ENCODE results near the gene ASCL3.

The ASCL3 gene

DNA sequence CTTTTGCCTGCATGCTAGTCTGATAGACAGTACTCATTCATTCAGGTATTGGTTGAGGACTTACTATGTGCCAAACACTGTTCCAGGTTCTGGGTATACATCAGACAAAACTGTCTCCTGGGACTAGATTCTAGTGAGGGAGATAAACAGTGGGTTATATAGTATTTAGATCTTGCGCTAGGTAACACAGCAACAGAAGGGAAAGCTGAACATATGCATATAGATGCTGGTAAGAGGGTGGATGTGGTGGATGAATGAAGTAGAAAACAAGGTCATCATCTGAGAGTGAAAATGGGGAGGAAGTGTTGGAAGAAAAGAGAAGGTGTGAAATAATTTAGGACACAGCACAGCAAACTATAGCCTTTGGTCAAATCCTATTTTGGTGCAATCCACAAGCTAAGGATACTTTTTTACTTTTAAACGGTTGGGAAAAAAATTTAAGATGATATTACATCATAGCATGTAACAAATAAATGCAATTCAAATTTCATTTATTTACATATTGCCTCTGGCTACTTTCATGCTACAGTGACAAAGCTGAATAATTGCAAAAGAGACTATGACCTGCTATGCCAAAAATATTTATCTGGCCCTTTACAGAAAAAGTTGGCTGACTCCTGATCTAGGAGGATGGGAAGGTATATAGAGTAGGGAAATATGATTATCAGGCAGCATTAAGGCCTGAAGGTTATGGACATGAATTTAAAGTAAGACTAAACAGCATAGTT is 28.5 kb upstream of the ASCL3 start:
- H3K4me3 ChIP-seq (ENCODE audit: low read depth, low read length), result no peak overlapping the region
- no peaks in the 10 kb centered on the region for H3K27me3 ChIP-seq (ENCODE audit: control insufficient read depth, insufficient read depth, low read length)
- no peaks in the 10 kb centered on the region for H3K9me3 ChIP-seq (ENCODE audit: control insufficient read depth, insufficient read depth, low read length)
- no peak overlapping the region for H3K9ac ChIP-seq (ENCODE audit: low read depth, low read length)
- no peaks in the 10 kb centered on the region; the same call in 1 of the 2 replicates for H3K36me3 ChIP-seq (ENCODE audit: control insufficient read depth, insufficient read depth, low read length)
- no peaks in the 10 kb centered on the region for H3K4me1 ChIP-seq (ENCODE audit: control insufficient read depth, insufficient read depth, low read length)
- H3K27ac ChIP-seq (ENCODE audit: low read depth, low read length), result no peak overlapping the region

DNA sequence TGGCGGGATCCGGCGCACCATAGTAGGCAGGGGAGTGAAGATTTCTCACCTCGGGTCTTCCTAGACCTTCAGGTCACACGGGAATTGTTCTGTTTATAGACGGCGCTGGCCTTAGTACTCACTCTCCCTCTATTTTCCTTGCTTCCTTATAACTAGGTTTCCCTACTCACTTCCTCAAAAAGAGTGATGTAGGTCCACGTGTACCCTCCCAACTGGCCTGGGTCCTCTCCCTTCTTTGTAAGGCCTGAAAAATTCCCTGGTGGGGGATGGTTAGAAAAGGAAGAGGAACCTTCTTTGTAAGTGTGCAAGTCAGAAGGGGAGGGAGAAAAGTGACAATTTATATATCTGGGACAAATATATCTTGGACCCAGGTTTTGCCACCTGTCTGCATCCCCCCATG is 24.4 kb upstream of the ASCL3 start:
- Histone ChIP-seq H3K36me3 (ENCODE audit: control insufficient read depth, insufficient read depth, low read length) (no peaks in the 10 kb centered on the region; the same call in 1 of the 2 replicates), H3K9me3 (ENCODE audit: control insufficient read depth, insufficient read depth, low read length) (no peaks in the 10 kb centered on the region), H3K9ac (ENCODE audit: low read depth, low read length) (no peak overlapping the region), H3K27ac (ENCODE audit: low read depth, low read length) (no peak overlapping the region), H3K4me3 (ENCODE audit: low read depth, low read length) (no peak overlapping the region), H3K27me3 (ENCODE audit: control insufficient read depth, insufficient read depth, low read length) (no peaks in the 10 kb centered on the region), H3K4me1 (ENCODE audit: control insufficient read depth, insufficient read depth, low read length) (peaks cover 3% of the 10 kb centered on the region; the same call in 1 of the 2 replicates)

DNA sequence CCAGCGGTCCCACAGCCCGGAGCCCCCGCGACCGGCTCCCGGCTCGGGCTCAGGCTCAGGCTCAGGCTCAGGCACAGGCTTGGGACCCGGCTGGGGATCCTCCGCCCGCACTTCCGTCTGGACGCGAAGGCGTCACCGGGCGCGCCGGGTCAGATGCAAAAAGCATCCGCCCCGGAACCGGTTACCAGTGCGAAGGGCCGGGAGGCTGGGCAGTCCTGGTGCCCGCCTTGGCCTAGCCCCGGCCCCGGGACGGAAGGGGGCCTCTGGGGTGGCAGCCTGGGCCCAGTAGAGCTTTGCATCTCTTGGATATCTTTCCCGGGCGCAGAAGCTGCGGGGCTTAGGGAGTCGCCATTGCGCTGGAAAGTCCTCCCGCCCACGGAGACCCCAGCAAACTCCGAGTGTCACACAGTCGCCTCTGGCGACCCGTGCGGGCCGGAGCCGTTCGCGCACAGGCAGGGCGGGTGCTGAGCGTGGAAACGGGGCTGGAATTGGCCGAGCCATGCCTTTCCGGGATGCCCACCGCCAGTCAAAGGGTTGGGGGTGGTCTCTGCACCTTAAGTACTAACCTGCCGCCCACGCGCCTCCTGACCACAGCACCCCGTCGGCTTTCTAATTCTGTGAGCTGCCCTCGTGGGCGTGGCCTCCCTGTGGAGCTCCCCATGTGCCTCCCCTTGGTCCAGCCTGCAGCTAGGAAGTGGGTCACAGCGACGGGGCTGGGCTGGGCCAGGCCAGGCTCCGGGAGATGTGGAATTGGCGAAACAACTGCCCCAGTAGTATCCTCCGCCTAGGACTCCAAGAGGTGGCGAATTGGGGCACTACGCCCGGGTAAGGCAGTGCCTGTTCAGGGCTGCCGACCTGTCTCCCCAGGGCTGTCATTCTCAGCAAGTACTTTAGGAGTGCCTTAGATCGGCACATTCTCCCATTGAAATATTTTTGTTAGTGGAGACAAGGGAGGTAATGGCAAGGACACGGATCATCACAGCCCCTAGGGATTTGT is 21.8 kb upstream of the ASCL3 start, which contains the start of gene TMEM9B:
Gene TMEM9B (minus strand): TSS at position 119 of the 997 bp plus-strand sequence. CDS start 129 bp downstream, outside the sequence.
- Histone ChIP-seq H3K36me3 (ENCODE audit: control insufficient read depth, insufficient read depth, low read length) (no peaks in the 10 kb centered on the region; the same call in 1 of the 2 replicates), H3K4me1 (ENCODE audit: control insufficient read depth, insufficient read depth, low read length) (peaks cover 3% of the 10 kb centered on the region; the same call in 1 of the 2 replicates), H3K9me3 (ENCODE audit: control insufficient read depth, insufficient read depth, low read length) (no peaks in the 10 kb centered on the region), H3K27me3 (ENCODE audit: control insufficient read depth, insufficient read depth, low read length) (no peaks in the 10 kb centered on the region), H3K27ac (ENCODE audit: low read depth, low read length) (peak within 1 kb of the TSS; percentile 99), H3K4me3 (ENCODE audit: low read depth, low read length) (peak within 1 kb of the TSS; percentile 99), H3K9ac (ENCODE audit: low read depth, low read length) (peak within 1 kb of the TSS; percentile 87)

DNA sequence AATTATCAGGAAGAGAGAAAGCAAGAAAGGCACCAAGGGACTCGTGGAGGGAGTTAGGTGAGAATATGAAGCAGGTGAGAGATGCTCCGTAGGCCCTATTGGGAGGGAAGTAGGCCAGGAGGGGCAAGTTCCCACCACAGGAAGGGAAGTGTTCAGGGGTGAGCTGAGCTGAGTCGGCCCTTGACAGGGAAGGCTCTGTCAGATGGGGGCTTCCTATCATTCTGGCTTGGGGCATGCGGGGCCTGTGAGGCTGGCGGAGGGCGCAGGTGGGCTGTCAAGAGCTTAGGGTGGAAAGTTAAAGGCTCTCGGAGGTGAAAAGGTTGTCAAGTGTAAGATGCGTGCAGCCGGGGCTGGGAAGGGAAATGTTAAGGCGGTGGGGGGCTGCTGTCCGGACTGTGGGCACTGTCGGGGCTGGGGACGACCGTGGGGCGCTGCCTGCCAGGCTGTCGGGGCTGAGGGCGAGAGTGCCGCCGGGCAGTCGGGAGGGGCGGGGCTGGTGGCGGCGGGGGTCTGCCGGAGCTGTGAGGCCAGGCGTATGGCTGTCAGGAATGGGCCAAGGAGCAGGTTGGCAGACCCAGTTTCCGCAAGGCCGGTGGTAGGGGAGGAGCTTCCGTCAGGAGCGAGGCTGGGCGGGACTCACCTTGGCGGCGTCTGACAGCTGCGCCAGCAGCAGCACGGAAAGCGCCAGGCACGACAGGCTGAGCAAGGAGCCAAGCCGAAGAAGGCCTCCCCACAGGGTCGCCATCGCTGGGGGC is 20.9 kb upstream of the ASCL3 start:
- H3K9me3 ChIP-seq (ENCODE audit: control insufficient read depth, insufficient read depth, low read length), result no peaks in the 10 kb centered on the region
- H3K4me3 ChIP-seq (ENCODE audit: low read depth, low read length), result peak overlapping the region; percentile 99
- H3K27ac ChIP-seq (ENCODE audit: low read depth, low read length), result peak overlapping the region; percentile 99
- no peaks in the 10 kb centered on the region for H3K27me3 ChIP-seq (ENCODE audit: control insufficient read depth, insufficient read depth, low read length)
- peaks cover 3% of the 10 kb centered on the region; the same call in 1 of the 2 replicates for H3K4me1 ChIP-seq (ENCODE audit: control insufficient read depth, insufficient read depth, low read length)
- peak overlapping the region; percentile 87; the same call in 1 of the 2 replicates for H3K9ac ChIP-seq (ENCODE audit: low read depth, low read length)
- H3K36me3 ChIP-seq (ENCODE audit: control insufficient read depth, insufficient read depth, low read length), result no peaks in the 10 kb centered on the region; the same call in 1 of the 2 replicates

DNA sequence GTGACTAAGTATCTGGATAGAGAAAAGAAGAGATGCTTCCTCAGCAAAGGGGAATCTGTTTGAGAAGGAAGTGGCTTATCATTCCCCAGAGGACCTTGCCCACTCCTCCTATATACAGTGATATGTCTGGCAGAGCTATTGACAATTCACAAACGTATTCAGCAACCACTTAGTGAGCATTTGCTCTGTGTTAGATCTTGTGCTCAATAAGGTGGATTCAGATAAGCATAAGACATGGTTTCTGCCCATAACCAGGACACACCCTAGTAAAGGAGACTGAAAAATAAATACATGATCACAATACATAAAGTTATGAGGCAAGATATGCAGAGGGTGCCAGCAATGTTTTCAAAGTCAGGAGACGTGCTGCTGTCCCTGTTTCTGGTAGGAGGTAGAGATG is 20.0 kb upstream of the ASCL3 start:
- H3K9ac ChIP-seq (ENCODE audit: low read depth, low read length), result no peak overlapping the region
- peak overlapping the region; percentile 99; the same call in 1 of the 2 replicates for H3K4me3 ChIP-seq (ENCODE audit: low read depth, low read length)
- H3K27ac ChIP-seq (ENCODE audit: low read depth, low read length), result no peak overlapping the region

DNA sequence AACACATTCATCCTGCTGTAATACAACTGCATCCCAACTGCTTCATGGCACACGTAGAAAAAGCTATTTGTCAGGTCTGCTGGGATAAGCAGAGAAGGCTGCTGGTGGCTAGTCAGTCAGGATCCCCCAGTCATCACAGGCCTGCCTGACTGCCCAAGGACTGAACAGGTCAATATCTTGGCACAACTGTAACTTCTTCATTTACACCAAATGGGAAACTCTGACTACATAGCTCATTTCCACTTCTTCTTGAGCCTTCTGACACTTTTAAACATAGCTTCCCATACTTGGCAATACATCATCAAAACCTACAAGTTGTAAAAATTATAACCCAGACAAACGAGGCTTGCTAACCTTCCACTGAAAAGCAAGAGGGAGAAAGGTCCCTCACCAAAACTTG is 18.6 kb upstream of the ASCL3 start:
- no peaks in the 10 kb centered on the region for H3K27me3 ChIP-seq (ENCODE audit: control insufficient read depth, insufficient read depth, low read length)
- peaks cover 3% of the 10 kb centered on the region; the same call in 1 of the 2 replicates for H3K4me1 ChIP-seq (ENCODE audit: control insufficient read depth, insufficient read depth, low read length)
- H3K27ac ChIP-seq (ENCODE audit: low read depth, low read length), result no peak overlapping the region
- no peaks in the 10 kb centered on the region for H3K9me3 ChIP-seq (ENCODE audit: control insufficient read depth, insufficient read depth, low read length)
- no peak overlapping the region for H3K9ac ChIP-seq (ENCODE audit: low read depth, low read length)
- no peak overlapping the region for H3K4me3 ChIP-seq (ENCODE audit: low read depth, low read length)
- H3K36me3 ChIP-seq (ENCODE audit: control insufficient read depth, insufficient read depth, low read length), result no peaks in the 10 kb centered on the region

More for the DNA sequence above, 20.0 kb upstream of the ASCL3 start:
- Histone ChIP-seq H3K4me1 (ENCODE audit: control insufficient read depth, insufficient read depth, low read length) (peaks cover 3% of the 10 kb centered on the region; the same call in 1 of the 2 replicates), H3K36me3 (ENCODE audit: control insufficient read depth, insufficient read depth, low read length) (no peaks in the 10 kb centered on the region; the same call in 1 of the 2 replicates), H3K9me3 (ENCODE audit: control insufficient read depth, insufficient read depth, low read length) (no peaks in the 10 kb centered on the region), H3K27me3 (ENCODE audit: control insufficient read depth, insufficient read depth, low read length) (no peaks in the 10 kb centered on the region)

DNA sequence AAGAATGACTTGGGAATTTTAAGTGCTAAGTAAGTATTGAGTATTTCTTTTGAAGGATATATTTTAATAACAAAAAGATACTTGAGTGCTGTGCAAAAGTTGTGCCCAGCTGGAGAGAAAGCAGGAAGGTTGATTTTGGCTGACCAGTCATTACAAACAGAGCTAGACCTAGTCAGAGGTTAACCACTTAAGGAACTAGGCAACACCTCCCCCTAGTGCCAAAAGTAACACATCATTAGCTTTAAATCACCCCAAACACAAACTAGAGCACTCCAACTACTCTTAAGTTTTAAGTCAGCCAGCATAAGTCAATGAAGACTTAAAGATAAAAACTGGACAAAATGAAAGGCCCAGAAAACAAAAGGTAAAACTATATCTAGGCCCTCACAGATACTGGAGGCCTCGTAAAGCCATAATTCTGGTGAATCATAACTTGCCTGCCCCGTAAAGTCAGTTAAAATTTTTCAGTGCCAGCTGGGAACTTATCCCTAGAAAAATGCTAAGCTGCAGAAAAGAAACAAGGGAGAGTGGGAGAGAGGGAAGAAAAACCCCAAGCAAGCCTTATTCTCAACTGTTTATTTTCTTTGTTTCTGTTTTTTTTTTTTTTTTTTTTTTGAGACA is 16.8 kb upstream of the ASCL3 start:
- Histone ChIP-seq H3K27me3 (ENCODE audit: control insufficient read depth, insufficient read depth, low read length) (no peaks in the 10 kb centered on the region), H3K4me1 (ENCODE audit: control insufficient read depth, insufficient read depth, low read length) (no peaks in the 10 kb centered on the region), H3K36me3 (ENCODE audit: control insufficient read depth, insufficient read depth, low read length) (peaks cover 8% of the 10 kb centered on the region; the same call in 1 of the 2 replicates), H3K27ac (ENCODE audit: low read depth, low read length) (peak overlapping the region; percentile 68), H3K9me3 (ENCODE audit: control insufficient read depth, insufficient read depth, low read length) (no peaks in the 10 kb centered on the region), H3K4me3 (ENCODE audit: low read depth, low read length) (no peak overlapping the region), H3K9ac (ENCODE audit: low read depth, low read length) (no peak overlapping the region)

DNA sequence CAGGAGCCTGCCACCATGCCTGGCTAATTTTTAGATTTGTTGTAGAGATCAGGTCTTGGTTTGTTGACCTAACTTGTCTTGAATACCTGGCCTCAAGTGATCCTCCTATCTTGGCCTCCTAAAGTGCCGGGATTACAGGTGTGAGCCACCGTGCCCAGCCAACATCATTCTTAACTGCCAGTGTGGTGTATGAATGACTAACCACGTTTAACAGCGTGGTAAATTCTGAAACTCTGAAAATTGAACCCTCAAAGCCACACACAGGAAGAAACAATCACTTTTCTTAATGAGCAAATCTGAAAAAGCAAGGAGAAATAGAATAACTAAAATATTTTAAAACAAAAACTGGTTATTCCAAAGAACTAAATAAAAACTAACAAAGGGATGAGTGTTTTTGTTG is 14.0 kb upstream of the ASCL3 start:
- Histone ChIP-seq H3K9me3 (ENCODE audit: control insufficient read depth, insufficient read depth, low read length) (no peaks in the 10 kb centered on the region), H3K4me3 (ENCODE audit: low read depth, low read length) (no peak overlapping the region), H3K27ac (ENCODE audit: low read depth, low read length) (no peak overlapping the region), H3K36me3 (ENCODE audit: control insufficient read depth, insufficient read depth, low read length) (peaks cover 19% of the 10 kb centered on the region; the same call in 1 of the 2 replicates), H3K4me1 (ENCODE audit: control insufficient read depth, insufficient read depth, low read length) (no peaks in the 10 kb centered on the region), H3K27me3 (ENCODE audit: control insufficient read depth, insufficient read depth, low read length) (no peaks in the 10 kb centered on the region), H3K9ac (ENCODE audit: low read depth, low read length) (no peak overlapping the region)

DNA sequence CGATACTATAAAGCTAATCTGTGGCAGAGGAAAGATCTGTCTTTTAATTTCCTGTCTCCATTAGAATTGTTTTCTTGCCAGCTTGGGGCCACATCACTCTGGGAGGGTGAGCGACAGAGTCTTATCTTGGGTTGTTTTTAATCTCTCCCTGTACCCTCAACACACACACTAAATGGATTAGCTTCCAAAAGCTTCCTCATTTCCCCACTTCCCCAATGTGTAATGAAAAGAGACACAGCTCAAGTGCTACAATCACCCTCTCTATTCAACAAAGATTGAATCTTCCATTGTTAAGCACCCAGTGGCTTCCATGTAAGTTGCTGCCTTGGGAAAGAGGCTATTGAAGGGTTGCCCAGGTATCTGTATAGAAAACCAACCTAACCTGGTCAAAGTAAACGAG is 6.1 kb upstream of the ASCL3 start:
- Histone ChIP-seq H3K27ac (ENCODE audit: low read depth, low read length) (no peak overlapping the region), H3K4me3 (ENCODE audit: low read depth, low read length) (no peak overlapping the region), H3K27me3 (ENCODE audit: control insufficient read depth, insufficient read depth, low read length) (no peaks in the 10 kb centered on the region), H3K36me3 (ENCODE audit: control insufficient read depth, insufficient read depth, low read length) (peaks cover 18% of the 10 kb centered on the region; the same call in 1 of the 2 replicates), H3K4me1 (ENCODE audit: control insufficient read depth, insufficient read depth, low read length) (peaks cover 8% of the 10 kb centered on the region), H3K9me3 (ENCODE audit: control insufficient read depth, insufficient read depth, low read length) (no peaks in the 10 kb centered on the region), H3K9ac (ENCODE audit: low read depth, low read length) (no peak overlapping the region)
